Measurements from ENCODE around the gene ABCC12. TPM values are rescaled to one million over a fixed set of nuclear protein-coding genes. Genes with fewer than 3 reads are reported as not detected.

Gene ABCC12
- total RNA-seq, 1 experiment from 2014 or later = not detected

DNA sequence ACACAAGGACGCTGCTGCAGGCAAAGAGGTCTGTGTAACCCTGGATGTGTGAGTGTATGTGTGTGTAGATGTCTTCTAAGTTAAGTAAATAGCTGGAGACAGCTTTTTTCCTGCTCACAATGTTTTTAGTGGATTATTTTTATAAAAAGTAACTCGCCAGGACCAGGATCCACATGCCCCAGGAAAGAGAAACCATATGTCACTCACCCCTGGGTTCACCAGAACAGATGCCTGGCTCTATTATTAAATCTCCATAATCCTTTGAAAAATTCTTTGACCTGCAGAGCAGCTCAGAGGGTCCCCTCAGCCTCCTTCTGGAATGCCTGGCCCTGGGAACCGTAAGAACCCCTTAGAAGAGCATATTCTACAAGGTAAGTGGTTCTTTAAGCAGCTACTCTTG lies 18.0 kb downstream of the ABCC12 start:
- ATAC-seq = no peak
- Histone ChIP-seq H4K20me1 (ENCODE audit: insufficient read depth) (no peaks in the 10 kb centered on the region), H3K27ac (ENCODE audit: low read depth, low read length) (no peak overlapping the region), H3K4me2 (ENCODE audit: low read length) (no peak overlapping the region), H3K27me3 (ENCODE audit: insufficient read depth, low read length) (no peaks in the 10 kb centered on the region), H3K9ac (ENCODE audit: low read length) (no peak overlapping the region), H3K4me3 (replicated peaks in 1 of 2; ENCODE audit: low read depth in 1 of 2, low read length in 2 of 2) (no peak overlapping the region), H3K79me2 (ENCODE audit: insufficient read depth, low read length) (no peaks in the 10 kb centered on the region), H3K9me2 (ENCODE audit: insufficient read depth) (no peaks in the 10 kb centered on the region), H3K4me1 (ENCODE audit: control insufficient read depth in 1 of 2, insufficient read depth in 2 of 2, low read length in 2 of 2) (no peaks in the 10 kb centered on the region), H2AFZ (ENCODE audit: low read depth, low read length, poor library complexity, severe bottlenecking) (no peak overlapping the region), H3K36me3 (ENCODE audit: control insufficient read depth in 1 of 2, insufficient read depth in 2 of 2, low read length in 2 of 2) (no peaks in the 10 kb centered on the region), H3K9me3 (ENCODE audit: control insufficient read depth in 1 of 2, insufficient read depth in 1 of 2, low read depth in 1 of 2, low read length in 2 of 2) (no peaks in the 10 kb centered on the region)
- intact Hi-C loops (cut with micrococcal nuclease) = no loop called here
- DNase-seq (ENCODE audit: low read depth, low spot score) = no peak
- ChIA-PET CTCF (no interaction called here), POLR2A (no interaction called here), RAD21 (ENCODE audit: low non-redundant PET in 1 of 2, low total read pairs in 2 of 2, uncharacterized antibody in 2 of 2, unreplicated experiment in 2 of 2) (no interaction called here)
- no peak for TF ChIP-seq EZH2 (IDR thresholded peaks at IDR 0.05)
- TF ChIP-seq, protein P1, sequence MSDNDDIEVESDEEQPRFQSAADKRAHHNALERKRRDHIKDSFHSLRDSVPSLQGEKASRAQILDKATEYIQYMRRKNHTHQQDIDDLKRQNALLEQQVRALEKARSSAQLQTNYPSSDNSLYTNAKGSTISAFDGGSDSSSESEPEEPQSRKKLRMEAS (IDR thresholded peaks at IDR 0.05) = no peak
- no peak for TF ChIP-seq ZNF274 (IDR thresholded peaks at IDR 0.05; ENCODE audit: low read depth, low read length)
- TF ChIP-seq POLR2A (IDR thresholded peaks at IDR 0.05; ENCODE audit: borderline replicate concordance, extremely low read depth, insufficient read depth, insufficient read length) = no peak
- no peak for TF ChIP-seq FOSL1 (IDR thresholded peaks at IDR 0.05; ENCODE audit: low read depth)
- TF ChIP-seq CEBPB (IDR thresholded peaks at IDR 0.05; ENCODE audit: low read depth) = no peak
- TF ChIP-seq, protein P2, sequence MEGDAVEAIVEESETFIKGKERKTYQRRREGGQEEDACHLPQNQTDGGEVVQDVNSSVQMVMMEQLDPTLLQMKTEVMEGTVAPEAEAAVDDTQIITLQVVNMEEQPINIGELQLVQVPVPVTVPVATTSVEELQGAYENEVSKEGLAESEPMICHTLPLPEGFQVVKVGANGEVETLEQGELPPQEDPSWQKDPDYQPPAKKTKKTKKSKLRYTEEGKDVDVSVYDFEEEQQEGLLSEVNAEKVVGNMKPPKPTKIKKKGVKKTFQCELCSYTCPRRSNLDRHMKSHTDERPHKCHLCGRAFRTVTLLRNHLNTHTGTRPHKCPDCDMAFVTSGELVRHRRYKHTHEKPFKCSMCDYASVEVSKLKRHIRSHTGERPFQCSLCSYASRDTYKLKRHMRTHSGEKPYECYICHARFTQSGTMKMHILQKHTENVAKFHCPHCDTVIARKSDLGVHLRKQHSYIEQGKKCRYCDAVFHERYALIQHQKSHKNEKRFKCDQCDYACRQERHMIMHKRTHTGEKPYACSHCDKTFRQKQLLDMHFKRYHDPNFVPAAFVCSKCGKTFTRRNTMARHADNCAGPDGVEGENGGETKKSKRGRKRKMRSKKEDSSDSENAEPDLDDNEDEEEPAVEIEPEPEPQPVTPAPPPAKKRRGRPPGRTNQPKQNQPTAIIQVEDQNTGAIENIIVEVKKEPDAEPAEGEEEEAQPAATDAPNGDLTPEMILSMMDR (IDR thresholded peaks at IDR 0.05 in 2 of 3, conservative IDR thresholded peaks at IDR 0.05 in 1 of 3; ENCODE audit: borderline replicate concordance in 1 of 3, insufficient read depth in 1 of 3, low read depth in 2 of 3, low read length in 2 of 3) = no peak
- no peak for TF ChIP-seq EGR1 (IDR thresholded peaks at IDR 0.05; ENCODE audit: low read depth)
- TF ChIP-seq ZFX (IDR thresholded peaks at IDR 0.05) = no peak
- no peak for TF ChIP-seq JUND (IDR thresholded peaks at IDR 0.05)
- no TSS peak for BruUV-seq (replicated peaks)

All from HCT116 (cell line).